ENCODE measurements around the gene FBXL7. TPM values are rescaled to one million over a fixed set of nuclear protein-coding genes. Genes with fewer than 3 reads are reported as not detected.

Gene FBXL7
- total RNA-seq, 2 experiments from 2014 or later: not detected

- Histone ChIP-seq H3K27ac (ENCODE audit: low read depth in 1 of 2, low read length in 2 of 2) (no peak overlapping the region), H3K4me1 (ENCODE audit: insufficient read depth, low read length) (no peaks in the 10 kb centered on the region), H3K36me3 (ENCODE audit: insufficient read depth, low read length) (no peaks in the 10 kb centered on the region), H3K27me3 (ENCODE audit: control insufficient read depth in 1 of 2, insufficient read depth in 2 of 2, low read length in 2 of 2) (no peaks in the 10 kb centered on the region), H3K9me3 (ENCODE audit: control insufficient read depth in 1 of 2, insufficient read depth in 1 of 2, low read length in 2 of 2) (peaks cover 0 to 11% of the 10 kb centered on the region in 2 experiments), H3K4me3 (ENCODE audit: low read length) (no peak overlapping the region)
- intact Hi-C loops (cut with DNase I, micrococcal nuclease): no loop called here
- POLR2A ChIA-PET: no interaction called here
- no peaks in the 10 kb centered on the region for H3K4me1 Mint-ChIP-seq (ENCODE audit: low read depth)
- no peaks in the 10 kb centered on the region for H3K36me3 Mint-ChIP-seq (ENCODE audit: low read depth)
- H3K4me3 Mint-ChIP-seq: no peak overlapping the region
- H3K27me3 Mint-ChIP-seq: no peaks in the 10 kb centered on the region
- DNase-seq (no peak), ATAC-seq (ENCODE audit: poor library complexity) (no peak)
- peaks cover 11% of the 10 kb centered on the region for H3K9me3 Mint-ChIP-seq
- CTCF ChIA-PET: no interaction called here
- TF ChIP-seq CTCF (IDR thresholded peaks at IDR 0.05): no peak
- no peak overlapping the region for H3K27ac Mint-ChIP-seq
Observed at GRCh38 chr5:15737036-15737821, 237.2 kb downstream of the FBXL7 start.

- Histone ChIP-seq H3K27ac (ENCODE audit: low read depth in 1 of 2, low read length in 2 of 2) (no peak overlapping the region), H3K36me3 (ENCODE audit: insufficient read depth, low read length) (no peaks in the 10 kb centered on the region), H3K4me3 (ENCODE audit: low read length) (no peak overlapping the region), H3K4me1 (ENCODE audit: insufficient read depth, low read length) (no peaks in the 10 kb centered on the region), H3K27me3 (ENCODE audit: control insufficient read depth in 1 of 2, insufficient read depth in 2 of 2, low read length in 2 of 2) (no peaks in the 10 kb centered on the region), H3K9me3 (ENCODE audit: control insufficient read depth in 1 of 2, insufficient read depth in 1 of 2, low read length in 2 of 2) (peaks cover 2 to 8% of the 10 kb centered on the region in 2 experiments)
- DNase-seq (no peak), ATAC-seq (ENCODE audit: poor library complexity) (no peak)
- no peak for TF ChIP-seq CTCF (IDR thresholded peaks at IDR 0.05)
- Mint-ChIP-seq H3K36me3 (ENCODE audit: low read depth) (no peaks in the 10 kb centered on the region), H3K9me3 (peaks cover 15% of the 10 kb centered on the region), H3K27ac (no peak overlapping the region), H3K4me3 (no peak overlapping the region), H3K27me3 (no peaks in the 10 kb centered on the region), H3K4me1 (ENCODE audit: low read depth) (no peaks in the 10 kb centered on the region)
- ChIA-PET CTCF (no interaction called here), POLR2A (no interaction called here)
- intact Hi-C loops (cut with DNase I, micrococcal nuclease): no loop called here
Observed at GRCh38 chr5:15737871-15738664, 238.1 kb downstream of the FBXL7 start.

GRCh38 chr5:15740383-15740782 lies 240.4 kb downstream of the FBXL7 start:
- no peak overlapping the region for H3K27ac ChIP-seq (ENCODE audit: low read depth in 1 of 2, low read length in 2 of 2)
- ChIA-PET POLR2A (no interaction called here), CTCF (no interaction called here)
- H3K36me3 ChIP-seq (ENCODE audit: insufficient read depth, low read length): no peaks in the 10 kb centered on the region
- no peaks in the 10 kb centered on the region for H3K4me1 ChIP-seq (ENCODE audit: insufficient read depth, low read length)
- Mint-ChIP-seq H3K4me1 (ENCODE audit: low read depth) (no peaks in the 10 kb centered on the region), H3K36me3 (ENCODE audit: low read depth) (no peaks in the 10 kb centered on the region), H3K27me3 (no peaks in the 10 kb centered on the region), H3K27ac (no peak overlapping the region), H3K4me3 (no peak overlapping the region), H3K9me3 (peaks cover 20% of the 10 kb centered on the region)
- intact Hi-C loops (cut with DNase I, micrococcal nuclease): no loop called here
- no peak for DNase-seq
- no peak for TF ChIP-seq CTCF (IDR thresholded peaks at IDR 0.05)
- H3K27me3 ChIP-seq (ENCODE audit: control insufficient read depth in 1 of 2, insufficient read depth in 2 of 2, low read length in 2 of 2): no peaks in the 10 kb centered on the region
- no peak overlapping the region for H3K4me3 ChIP-seq (ENCODE audit: low read length)
- ATAC-seq (ENCODE audit: poor library complexity): no peak
- peaks cover 8% of the 10 kb centered on the region in 2 experiments for H3K9me3 ChIP-seq (ENCODE audit: control insufficient read depth in 1 of 2, insufficient read depth in 1 of 2, low read length in 2 of 2)
